Left hindlimb (tissue), 1 donor: Measurements from ENCODE around the gene C3orf49.

Source experiments
- DNase-seq: peaks from one replicate; pipeline ENCODE4 v3.0.0-alpha.2; 2018

Gene C3orf49

DNA sequence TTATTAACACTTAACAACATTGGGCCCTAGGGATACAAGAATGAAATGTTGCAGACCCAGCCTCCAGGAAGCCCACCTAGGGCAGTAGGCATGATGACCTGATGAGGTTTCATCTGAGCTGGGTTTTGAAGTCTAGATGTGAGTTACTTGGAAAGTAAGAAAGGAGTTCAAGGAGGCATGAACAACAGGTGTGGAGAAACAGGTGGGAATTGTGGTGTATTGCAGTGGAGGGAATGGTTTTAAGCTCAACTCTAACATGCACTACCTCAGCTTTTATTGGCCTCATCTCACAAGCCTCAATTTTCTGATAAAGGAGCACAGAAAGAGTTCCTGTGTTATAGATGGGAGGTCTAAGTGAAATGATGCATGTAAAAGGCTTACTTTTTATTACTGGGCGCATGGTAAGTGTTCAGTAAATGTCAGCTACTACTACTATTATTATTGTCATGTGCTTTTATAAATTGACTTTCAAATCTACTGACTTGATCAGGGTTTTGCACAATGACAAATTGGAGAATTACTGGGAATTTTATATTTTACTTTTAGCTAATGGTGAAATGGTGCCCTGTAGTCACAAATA is 73.8 kb downstream of the C3orf49 start:
- no peak for DNase-seq

- no peak for DNase-seq
These were observed 76.5 kb downstream of the C3orf49 start for GRCh38 chr3:63895422-63896189.

GRCh38 chr3:63896332-63897030 is 77.4 kb downstream of the C3orf49 start:
- no peak for DNase-seq
